ENCODE data around the gene VCX3B. TPM values are rescaled to one million over a fixed set of nuclear protein-coding genes. Genes with fewer than 3 reads are reported as not detected.
"Not testable (repeated sequence)": the region's sequence is repeated elsewhere in the genome, so short reads cannot be mapped to it uniquely, and the experiment has no call there.

Gene VCX3B
- total RNA-seq, 2 donors from 2014 or later, result not detected

GRCh38 chrX:8433109-8434062, 31.2 kb upstream of the VCX3B start:
- Histone ChIP-seq H3K4me3 (no peak overlapping the region), H3K9ac (ENCODE audit: low read depth in 2 of 2, low read length in 2 of 2) (no peak overlapping the region), H3K27ac (no peak overlapping the region), H3K36me3 (no peaks in the 10 kb centered on the region), H3K9me3 (no peaks in the 10 kb centered on the region), H3K4me1 (no peaks in the 10 kb centered on the region), H3K27me3 (no peaks in the 10 kb centered on the region)
- intact Hi-C loops (cut with DNase I), result no loop called here
- TF ChIP-seq, protein P1, sequence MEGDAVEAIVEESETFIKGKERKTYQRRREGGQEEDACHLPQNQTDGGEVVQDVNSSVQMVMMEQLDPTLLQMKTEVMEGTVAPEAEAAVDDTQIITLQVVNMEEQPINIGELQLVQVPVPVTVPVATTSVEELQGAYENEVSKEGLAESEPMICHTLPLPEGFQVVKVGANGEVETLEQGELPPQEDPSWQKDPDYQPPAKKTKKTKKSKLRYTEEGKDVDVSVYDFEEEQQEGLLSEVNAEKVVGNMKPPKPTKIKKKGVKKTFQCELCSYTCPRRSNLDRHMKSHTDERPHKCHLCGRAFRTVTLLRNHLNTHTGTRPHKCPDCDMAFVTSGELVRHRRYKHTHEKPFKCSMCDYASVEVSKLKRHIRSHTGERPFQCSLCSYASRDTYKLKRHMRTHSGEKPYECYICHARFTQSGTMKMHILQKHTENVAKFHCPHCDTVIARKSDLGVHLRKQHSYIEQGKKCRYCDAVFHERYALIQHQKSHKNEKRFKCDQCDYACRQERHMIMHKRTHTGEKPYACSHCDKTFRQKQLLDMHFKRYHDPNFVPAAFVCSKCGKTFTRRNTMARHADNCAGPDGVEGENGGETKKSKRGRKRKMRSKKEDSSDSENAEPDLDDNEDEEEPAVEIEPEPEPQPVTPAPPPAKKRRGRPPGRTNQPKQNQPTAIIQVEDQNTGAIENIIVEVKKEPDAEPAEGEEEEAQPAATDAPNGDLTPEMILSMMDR (IDR thresholded peaks at IDR 0.05), result no peak
- DNase-seq, result no peak

DNA sequence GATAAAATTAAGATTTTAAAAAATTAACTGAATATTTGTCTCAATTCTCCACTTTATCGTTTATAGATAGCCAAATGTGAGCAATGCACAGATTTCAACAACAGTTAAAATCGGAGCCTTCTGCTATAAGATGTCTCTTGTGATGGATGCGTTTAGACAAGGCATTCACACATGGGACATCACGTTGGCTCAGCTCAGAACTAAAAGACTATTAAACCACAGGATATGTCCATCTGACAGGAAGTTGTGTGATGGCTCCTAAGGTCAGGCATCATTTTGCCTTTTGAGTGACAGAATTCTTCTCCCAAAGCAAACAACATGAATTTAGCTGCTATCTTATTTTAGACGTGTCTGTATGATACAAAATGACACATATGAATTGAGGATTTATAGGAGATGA, 17.3 kb upstream of the VCX3B start:
- H3K9me3 ChIP-seq, result no peaks in the 10 kb centered on the region
- H3K4me3 ChIP-seq, result no peak overlapping the region
- H3K27ac ChIP-seq, result no peak overlapping the region
- no peak overlapping the region for H3K9ac ChIP-seq (ENCODE audit: low read depth in 2 of 2, low read length in 2 of 2)
- H3K36me3 ChIP-seq, result no peaks in the 10 kb centered on the region
- no peaks in the 10 kb centered on the region for H3K27me3 ChIP-seq
- intact Hi-C loops (cut with DNase I), result no loop called here
- DNase-seq, result no peak
- H3K4me1 ChIP-seq, result no peaks in the 10 kb centered on the region
- TF ChIP-seq, protein P1 (IDR thresholded peaks at IDR 0.05), result no peak

DNA sequence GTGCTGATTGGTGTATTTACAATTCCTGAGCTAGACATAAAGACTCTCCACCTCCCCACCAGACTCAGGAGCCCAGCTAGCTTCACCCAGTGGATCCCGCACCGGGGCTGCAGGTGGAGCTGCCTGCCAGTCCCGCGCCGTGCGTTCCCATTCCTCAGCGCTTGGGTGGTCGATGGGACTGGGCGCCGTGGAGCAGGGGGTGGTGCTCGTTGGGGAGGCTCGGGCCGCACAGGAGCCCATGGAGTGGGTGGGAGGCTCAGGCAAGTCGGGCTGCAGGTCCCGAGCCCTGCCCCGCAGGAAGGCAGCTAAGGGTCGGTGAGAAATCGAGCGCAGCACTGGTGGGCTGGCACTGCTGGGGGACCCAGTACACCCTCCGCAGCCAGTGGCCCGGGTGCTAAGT, 12.3 kb upstream of the VCX3B start:
- H3K4me3 ChIP-seq; H3K4me1 ChIP-seq; H3K9me3 ChIP-seq; H3K9ac ChIP-seq (ENCODE audit: low read depth in 2 of 2, low read length in 2 of 2); DNase-seq; H3K27me3 ChIP-seq; intact Hi-C loops (cut with DNase I); H3K36me3 ChIP-seq; H3K27ac ChIP-seq: not testable (repeated sequence)

DNA sequence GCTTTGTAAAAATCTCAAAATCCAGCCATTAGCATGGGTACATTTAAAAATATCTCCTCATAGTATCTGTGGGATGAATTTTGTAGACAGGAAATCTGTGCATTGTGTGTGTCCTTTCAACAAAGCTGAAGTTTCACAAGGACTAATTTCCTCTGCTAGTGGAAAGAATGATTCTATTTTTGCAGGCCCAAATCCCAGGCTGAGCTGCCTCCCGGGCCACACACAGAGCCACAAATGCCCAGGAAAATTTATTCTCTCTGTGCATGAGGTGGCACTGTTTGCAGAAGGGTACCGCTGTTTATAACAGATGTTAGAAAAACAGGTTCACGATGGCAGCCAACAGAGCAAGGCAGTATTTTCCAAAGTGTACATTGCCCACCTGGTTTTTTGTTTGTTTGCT, 11.0 kb upstream of the VCX3B start:
- Histone ChIP-seq H3K4me3 (no peak overlapping the region), H3K27me3 (no peaks in the 10 kb centered on the region), H3K9me3 (no peaks in the 10 kb centered on the region), H3K4me1 (no peaks in the 10 kb centered on the region), H3K9ac (ENCODE audit: low read depth in 2 of 2, low read length in 2 of 2) (no peak overlapping the region), H3K36me3 (no peaks in the 10 kb centered on the region), H3K27ac (no peak overlapping the region)
- intact Hi-C loops (cut with DNase I), result no loop called here
- no peak for DNase-seq
- TF ChIP-seq, protein P1 (IDR thresholded peaks at IDR 0.05), result no peak

- Histone ChIP-seq H3K36me3 (no peaks in the 10 kb centered on the region), H3K9ac (ENCODE audit: low read depth in 2 of 2, low read length in 2 of 2) (no peak overlapping the region), H3K27ac (no peak overlapping the region), H3K27me3 (no peaks in the 10 kb centered on the region), H3K9me3 (no peaks in the 10 kb centered on the region), H3K4me3 (no peak overlapping the region), H3K4me1 (no peaks in the 10 kb centered on the region)
- DNase-seq, result no peak
- intact Hi-C loops (cut with DNase I), result no loop called here
- TF ChIP-seq, protein P1 (IDR thresholded peaks at IDR 0.05), result no peak
These were observed 9.1 kb upstream of the VCX3B start for GRCh38 chrX:8455557-8455956.

DNA sequence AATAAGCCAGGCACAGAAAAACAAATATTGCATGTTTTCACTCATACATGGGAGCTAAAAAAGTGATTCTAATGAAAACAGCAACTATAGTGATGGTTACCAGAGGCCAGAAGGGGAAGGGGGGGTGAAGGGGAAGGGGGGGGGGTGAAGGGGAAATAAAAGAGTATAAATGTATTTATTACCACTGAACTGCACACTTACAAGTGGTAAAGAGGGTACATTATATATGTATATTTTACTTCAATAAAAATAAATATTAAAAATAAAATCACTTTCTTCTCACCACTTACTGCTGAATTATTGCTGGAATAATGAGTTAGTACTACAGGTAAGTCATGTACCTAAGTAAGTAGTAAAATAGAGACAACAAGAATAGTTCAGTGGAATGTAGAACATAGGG, 2.1 kb upstream of the VCX3B start:
- H3K4me1 ChIP-seq, result no peaks in the 10 kb centered on the region
- DNase-seq, result no peak
- intact Hi-C loops (cut with DNase I), result no loop called here
- no peak overlapping the region for H3K27ac ChIP-seq
- H3K4me3 ChIP-seq, result no peak overlapping the region
- no peak overlapping the region for H3K9ac ChIP-seq (ENCODE audit: low read depth in 2 of 2, low read length in 2 of 2)
- no peaks in the 10 kb centered on the region for H3K9me3 ChIP-seq
- H3K27me3 ChIP-seq, result no peaks in the 10 kb centered on the region
- H3K36me3 ChIP-seq, result no peaks in the 10 kb centered on the region
- TF ChIP-seq, protein P1 (IDR thresholded peaks at IDR 0.05), result no peak
